Uterus (tissue), 4 donors: ENCODE data around the gene DNAI1. TPM values are rescaled to one million over a fixed set of nuclear protein-coding genes. Genes with fewer than 3 reads are reported as not detected.
"Not testable (repeated sequence)": the region's sequence is repeated elsewhere in the genome, so short reads cannot be mapped to it uniquely, and the experiment has no call there.

Experiments used
- DNase-seq, 2 donors: peaks; one replicate each; pipeline ENCODE4 v3.0.0-alpha.2; 2019 to 2020
- H3K27ac ChIP-seq, 2 donors: fragments of 200-600 bp; sonication (generic); 1 replicate in 1 of 2; 2 replicates in 1 of 2; pipeline ENCODE4 v1.5.1; 2016 to 2018
- H3K27me3 ChIP-seq, 2 donors: fragments of 200-600 bp; sonication (generic); one replicate each; pipeline ENCODE4 v1.5.1; 2018 to 2019; ENCODE audit warnings: control low read depth in 1 of 2
- H3K36me3 ChIP-seq, 2 donors: fragments of 200-600 bp; sonication (generic); one replicate each; pipeline ENCODE4 v1.5.1; 2019; ENCODE audit warnings: control low read depth in 1 of 2
- H3K4me1 ChIP-seq, 2 donors: fragments of 200-600 bp; sonication (generic); one replicate each; pipeline ENCODE4 v1.5.1; 2018 to 2019; ENCODE audit warnings: control low read depth in 1 of 2
- H3K4me3 ChIP-seq, 2 donors: fragments of 200-600 bp; sonication (generic); 1 replicate in 1 of 2; 2 replicates in 1 of 2; pipeline ENCODE4 v1.5.1; 2018 to 2019; ENCODE audit warnings: mild to moderate bottlenecking in 1 of 2
- H3K9me3 ChIP-seq, 2 donors: fragments of 200-600 bp; sonication (generic); one replicate each; pipeline ENCODE4 v1.5.1; 2019; ENCODE audit warnings: control low read depth in 1 of 2
- CTCF ChIP-seq, 4 experiments: fragments of 200-600 bp in 2 of 4; fragments of 450-650 bp in 2 of 4; sonication (generic) in 2 of 4; IDR thresholded peaks; one replicate each; pipeline ENCODE4 v1.5.1; 2016 to 2019; ENCODE audit warnings: antibody characterized with exemption in 4 of 4, mild to moderate bottlenecking in 2 of 4, moderate library complexity in 1 of 4
- POLR2A ChIP-seq, 2 donors: fragments of 450-650 bp; IDR thresholded peaks; one replicate each; pipeline ENCODE4 v1.6.1; 2016; ENCODE audit warnings: antibody characterized with exemption in 2 of 2, mild to moderate bottlenecking in 1 of 2, moderate library complexity in 1 of 2
- intact Hi-C: fragments of 100-400 bp; cut with DNase I; formaldehyde crosslinking; loops from one replicate; pipeline ENCODE4 v1.15.1; 2023; ENCODE audit warnings: low total_unique reads
- total RNA-seq, 4 donors: library from RNA; depleted of rRNA in 3 of 4; stranded (reverse); fragments of >200 nt in 3 of 4; gene quantifications; one replicate each; pipeline versions ENCODE4 v1.1.0 to v1.2.4, GENCODE V29; 2014 to 2023
- donor health status: DM: yes; HTN: yes; CAD: no.

The DNAI1 gene
- total RNA-seq, 4 donors from 2014 or later: 0.95 to 3.8 TPM; not detected in 2

GRCh38 chr9:34431667-34432066 lies 26.9 kb upstream of the DNAI1 start:
- intact Hi-C loops: no loop called here
- H3K4me1 ChIP-seq: peaks cover 0 to 8% of the 10 kb centered on the region in 2 donors
- TF ChIP-seq POLR2A (IDR thresholded peaks at IDR 0.05) (no peak), CTCF (IDR thresholded peaks at IDR 0.05) (no peak)
- no peak overlapping the region for H3K4me3 ChIP-seq
- H3K27me3 ChIP-seq: no peaks in the 10 kb centered on the region
- no peaks in the 10 kb centered on the region for H3K9me3 ChIP-seq
- DNase-seq: no peak
- H3K36me3 ChIP-seq: no peaks in the 10 kb centered on the region
- H3K27ac ChIP-seq: no peak overlapping the region

GRCh38 chr9:34437006-34437925 lies 21.3 kb upstream of the DNAI1 start:
- H3K9me3 ChIP-seq: no peaks in the 10 kb centered on the region
- TF ChIP-seq POLR2A (IDR thresholded peaks at IDR 0.05) (no peak), CTCF (IDR thresholded peaks at IDR 0.05) (peak; percentile 35 to 67 (median 60))
- no peak overlapping the region for H3K4me3 ChIP-seq
- no peaks in the 10 kb centered on the region for H3K36me3 ChIP-seq
- intact Hi-C loops: no loop called here
- no peaks in the 10 kb centered on the region for H3K4me1 ChIP-seq
- no peak overlapping the region for H3K27ac ChIP-seq
- no peaks in the 10 kb centered on the region for H3K27me3 ChIP-seq
- DNase-seq: peak in 1 of 2 donors; percentile 47

- H3K27ac ChIP-seq, H3K4me3 ChIP-seq, H3K36me3 ChIP-seq, H3K27me3 ChIP-seq, DNase-seq, H3K4me1 ChIP-seq, intact Hi-C loops, H3K9me3 ChIP-seq: not testable (repeated sequence)
These were observed 20.7 kb upstream of the DNAI1 start for GRCh38 chr9:34437926-34438307.

GRCh38 chr9:34438465-34438864 lies 20.1 kb upstream of the DNAI1 start:
- intact Hi-C loops, H3K36me3 ChIP-seq, H3K27ac ChIP-seq, H3K9me3 ChIP-seq, H3K4me1 ChIP-seq, H3K27me3 ChIP-seq, DNase-seq, H3K4me3 ChIP-seq: not testable (repeated sequence)

- intact Hi-C loops: no loop called here
- no peaks in the 10 kb centered on the region for H3K36me3 ChIP-seq
- TF ChIP-seq CTCF (IDR thresholded peaks at IDR 0.05) (no peak), POLR2A (IDR thresholded peaks at IDR 0.05) (no peak)
- no peaks in the 10 kb centered on the region for H3K9me3 ChIP-seq
- H3K27ac ChIP-seq: no peak overlapping the region
- no peaks in the 10 kb centered on the region for H3K4me1 ChIP-seq
- H3K4me3 ChIP-seq: no peak overlapping the region
- no peak for DNase-seq
- H3K27me3 ChIP-seq: no peaks in the 10 kb centered on the region
These were observed 18.6 kb upstream of the DNAI1 start for GRCh38 chr9:34440017-34440416.

GRCh38 chr9:34442770-34443169 lies 15.8 kb upstream of the DNAI1 start:
- TF ChIP-seq POLR2A (IDR thresholded peaks at IDR 0.05) (no peak), CTCF (IDR thresholded peaks at IDR 0.05) (no peak)
- no peaks in the 10 kb centered on the region for H3K27me3 ChIP-seq
- no peaks in the 10 kb centered on the region for H3K36me3 ChIP-seq
- H3K4me3 ChIP-seq: no peak overlapping the region
- H3K27ac ChIP-seq: no peak overlapping the region
- intact Hi-C loops: no loop called here
- DNase-seq: no peak
- no peaks in the 10 kb centered on the region for H3K9me3 ChIP-seq
- no peaks in the 10 kb centered on the region for H3K4me1 ChIP-seq
